Stomach (tissue), 9 donors: ENCODE data around the gene HNRNPLL. TPM values are rescaled to one million over a fixed set of nuclear protein-coding genes. Genes with fewer than 3 reads are reported as not detected.

Source experiments
- DNase-seq, 2 donors: peaks; one replicate each; pipeline versions ENCODE4 v3.0.0 to v3.0.0-alpha.2; 2013 to 2019
- H3K27ac ChIP-seq, 5 donors: fragments of 200-600 bp in 4 of 5; sonication (generic) in 4 of 5; one replicate each; pipeline ENCODE4 v1.5.1; 2013 to 2019; ENCODE audit warnings: mild to moderate bottlenecking in 1 of 5, moderate library complexity in 1 of 5
- H3K27me3 ChIP-seq, 3 donors: fragments of 200-600 bp; sonication (generic); one replicate each; pipeline ENCODE4 v1.5.1; 2017 to 2019; ENCODE audit warnings: mixed run types in 1 of 3
- H3K36me3 ChIP-seq, 4 donors: fragments of 200-600 bp; sonication (generic); 1 replicate in 3 of 4; 2 replicates in 1 of 4; pipeline ENCODE4 v1.5.1; 2016 to 2019
- H3K4me1 ChIP-seq, 4 donors: fragments of 200-600 bp; sonication (generic); one replicate each; pipeline ENCODE4 v1.5.1; 2016 to 2019
- H3K4me3 ChIP-seq, 4 donors: fragments of 200-600 bp; sonication (generic) in 3 of 4; one replicate each; pipeline ENCODE4 v1.5.1; 2016 to 2019; ENCODE audit warnings: mild to moderate bottlenecking in 1 of 4
- H3K9me3 ChIP-seq, 4 donors: fragments of 200-600 bp; sonication (generic); one replicate each; pipeline ENCODE4 v1.5.1; 2016 to 2019
- EP300 ChIP-seq: sonication (generic); formaldehyde crosslinking; IDR thresholded peaks from one replicate; pipeline ENCODE4 v1.6.1; 2017; ENCODE audit warnings: antibody characterized with exemption
- POLR2A ChIP-seq, 4 donors: fragments of 450-650 bp; IDR thresholded peaks; one replicate each; pipeline ENCODE4 v1.6.1; 2016; ENCODE audit warnings: antibody characterized with exemption in 4 of 4, control low read depth in 2 of 4, mild to moderate bottlenecking in 1 of 4, moderate library complexity in 1 of 4
- POLR2AphosphoS5 ChIP-seq, 3 donors: sonication (generic); formaldehyde crosslinking; IDR thresholded peaks; one replicate each; pipeline ENCODE4 v1.6.1; 2016; ENCODE audit warnings: antibody characterized with exemption in 3 of 3
- WGBS, 5 donors: extraction: QIAGEN DNeasy Blood & Tissue Kit in 3 of 5; methylation state at CpG; one replicate each; pipeline versions ENCODE4 v1.1.5 to v1.1.7; 2013 to 2018; 5-methylcytosine and 5-hydroxymethylcytosine counted together
- intact Hi-C: fragments of 100-400 bp; cut with DNase I; formaldehyde crosslinking; loops from one replicate; pipeline ENCODE4 v1.15.1; 2023; ENCODE audit warnings: low total_unique reads
- polyA plus RNA-seq, 3 donors: library from polyadenylated mRNA; stranded (reverse); fragments of 200-250 nt; gene quantifications; one replicate each; pipeline ENCODE4 v1.2.3, GENCODE V29; 2013
- total RNA-seq, 5 donors: library from RNA; depleted of rRNA; stranded (reverse); fragments of >200 nt; gene quantifications; one replicate each; pipeline versions ENCODE4 v1.1.0 to v1.2.3, GENCODE V29; 2014 to 2016
- TF ChIP-seq, protein P1 (sequence below), 7 experiments: fragments of 450-650 bp in 4 of 7; fragments of 200-600 bp in 3 of 7; sonication (generic) in 3 of 7; IDR thresholded peaks; one replicate each; pipeline ENCODE4 v1.5.1; 2016 to 2019; ENCODE audit warnings: antibody characterized with exemption in 7 of 7, control low read depth in 2 of 7, mild to moderate bottlenecking in 1 of 7
- donor health status: healthy with polysubstance abuse.
- donor health status: Bipolar disorder and iron deficiency.
- donor health status: healthy.

HNRNPLL gene
- total and polyA plus RNA-seq, 8 donors, result 12.2 to 97.9 (median 25.7) TPM

DNA sequence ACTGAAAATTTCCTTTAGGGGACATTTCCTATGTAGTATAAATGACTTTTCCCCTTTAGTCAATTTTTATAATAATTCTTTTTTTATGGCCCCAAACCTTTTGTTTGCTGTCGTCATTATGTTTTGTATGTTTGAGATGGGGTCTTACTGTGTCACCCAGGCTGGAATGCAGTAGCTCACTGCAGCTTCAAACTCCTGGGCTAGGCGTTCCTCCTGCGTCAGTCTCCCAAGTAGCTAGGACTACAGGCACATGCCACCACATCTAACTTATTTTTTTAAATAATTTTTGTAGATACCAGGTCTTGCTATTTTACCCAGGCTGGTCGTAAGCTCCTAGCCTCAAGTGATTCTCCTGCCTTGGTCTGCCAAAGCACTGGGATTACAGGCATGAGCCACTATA, 32.4 kb upstream of the HNRNPLL start:
- 87 to 94% (median 90%) methylated on average over 4 of the region's 4 CpGs for WGBS, 5 donors
- Histone ChIP-seq H3K9me3 (no peaks in the 10 kb centered on the region), H3K27me3 (no peaks in the 10 kb centered on the region), H3K4me1 (no peaks in the 10 kb centered on the region), H3K27ac (no peak overlapping the region), H3K36me3 (no peaks in the 10 kb centered on the region), H3K4me3 (no peak overlapping the region)
- DNase-seq, result no peak
- intact Hi-C loops, result no loop called here
- TF ChIP-seq EP300 (no peak), POLR2AphosphoS5 (IDR thresholded peaks at IDR 0.05) (no peak), POLR2A (IDR thresholded peaks at IDR 0.05) (no peak)
- TF ChIP-seq, protein P1, sequence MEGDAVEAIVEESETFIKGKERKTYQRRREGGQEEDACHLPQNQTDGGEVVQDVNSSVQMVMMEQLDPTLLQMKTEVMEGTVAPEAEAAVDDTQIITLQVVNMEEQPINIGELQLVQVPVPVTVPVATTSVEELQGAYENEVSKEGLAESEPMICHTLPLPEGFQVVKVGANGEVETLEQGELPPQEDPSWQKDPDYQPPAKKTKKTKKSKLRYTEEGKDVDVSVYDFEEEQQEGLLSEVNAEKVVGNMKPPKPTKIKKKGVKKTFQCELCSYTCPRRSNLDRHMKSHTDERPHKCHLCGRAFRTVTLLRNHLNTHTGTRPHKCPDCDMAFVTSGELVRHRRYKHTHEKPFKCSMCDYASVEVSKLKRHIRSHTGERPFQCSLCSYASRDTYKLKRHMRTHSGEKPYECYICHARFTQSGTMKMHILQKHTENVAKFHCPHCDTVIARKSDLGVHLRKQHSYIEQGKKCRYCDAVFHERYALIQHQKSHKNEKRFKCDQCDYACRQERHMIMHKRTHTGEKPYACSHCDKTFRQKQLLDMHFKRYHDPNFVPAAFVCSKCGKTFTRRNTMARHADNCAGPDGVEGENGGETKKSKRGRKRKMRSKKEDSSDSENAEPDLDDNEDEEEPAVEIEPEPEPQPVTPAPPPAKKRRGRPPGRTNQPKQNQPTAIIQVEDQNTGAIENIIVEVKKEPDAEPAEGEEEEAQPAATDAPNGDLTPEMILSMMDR (IDR thresholded peaks at IDR 0.05), result no peak

DNA sequence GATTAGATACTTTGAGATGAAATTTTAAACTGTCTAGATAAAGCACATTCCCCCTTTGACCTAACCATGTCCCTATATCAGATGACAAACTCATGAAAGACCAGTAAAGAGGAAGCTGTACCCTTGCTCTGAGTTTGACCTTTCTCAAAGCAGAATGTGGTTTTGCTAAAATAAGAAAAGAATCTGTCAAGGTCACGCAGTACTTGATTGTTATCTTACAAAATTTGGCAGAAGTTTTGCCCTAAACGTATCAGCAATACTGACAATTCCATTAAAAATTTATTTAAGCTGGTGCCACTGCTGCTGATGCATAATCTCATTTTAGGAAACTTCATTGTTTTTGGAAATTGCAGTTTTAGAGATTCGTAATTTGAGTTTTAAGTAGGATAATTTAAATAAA, 32.0 kb upstream of the HNRNPLL start:
- no peaks in the 10 kb centered on the region for H3K27me3 ChIP-seq
- 43 to 51% (median 46%) methylated on average over 3 of the region's 3 CpGs for WGBS, 5 donors
- TF ChIP-seq EP300, result no peak
- TF ChIP-seq, protein P1 (IDR thresholded peaks at IDR 0.05), result no peak
- H3K36me3 ChIP-seq, result no peaks in the 10 kb centered on the region
- H3K9me3 ChIP-seq, result no peaks in the 10 kb centered on the region
- no peak overlapping the region for H3K27ac ChIP-seq
- no peak for DNase-seq
- intact Hi-C loops, result no loop called here
- no peaks in the 10 kb centered on the region for H3K4me1 ChIP-seq
- H3K4me3 ChIP-seq, result no peak overlapping the region

DNA sequence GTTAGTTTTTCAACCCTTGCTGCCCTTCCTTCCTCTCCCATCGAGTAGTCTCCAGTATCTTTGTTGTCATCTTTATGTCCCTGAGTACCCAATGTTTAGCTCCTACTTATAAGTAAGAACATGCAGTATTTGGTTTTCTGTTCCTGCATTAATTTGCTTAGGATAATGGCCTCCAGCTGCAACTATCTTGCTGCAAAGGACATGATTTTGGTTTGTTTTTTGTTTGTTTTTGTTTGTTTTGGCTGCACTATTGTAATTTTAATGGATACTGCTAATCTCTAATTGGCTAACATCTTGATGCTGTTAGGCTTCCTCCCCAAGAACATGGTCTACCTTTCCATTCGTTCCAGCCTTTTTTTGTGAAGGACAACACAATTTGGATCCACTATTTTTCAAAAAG, 31.2 kb upstream of the HNRNPLL start:
- intact Hi-C loops, result no loop called here
- H3K4me3 ChIP-seq, result no peak overlapping the region
- no peak for TF ChIP-seq POLR2AphosphoS5 (IDR thresholded peaks at IDR 0.05)
- no peak for TF ChIP-seq POLR2A (IDR thresholded peaks at IDR 0.05)
- TF ChIP-seq, protein P1 (IDR thresholded peaks at IDR 0.05), result no peak
- TF ChIP-seq EP300, result no peak
- H3K4me1 ChIP-seq, result no peaks in the 10 kb centered on the region
- no peaks in the 10 kb centered on the region for H3K27me3 ChIP-seq
- DNase-seq, result no peak
- 48 to 67% (median 54%) methylated on average over 2 of the region's 2 CpGs for WGBS, 5 donors
- H3K36me3 ChIP-seq, result no peaks in the 10 kb centered on the region
- H3K27ac ChIP-seq, result no peak overlapping the region
- H3K9me3 ChIP-seq, result no peaks in the 10 kb centered on the region

DNA sequence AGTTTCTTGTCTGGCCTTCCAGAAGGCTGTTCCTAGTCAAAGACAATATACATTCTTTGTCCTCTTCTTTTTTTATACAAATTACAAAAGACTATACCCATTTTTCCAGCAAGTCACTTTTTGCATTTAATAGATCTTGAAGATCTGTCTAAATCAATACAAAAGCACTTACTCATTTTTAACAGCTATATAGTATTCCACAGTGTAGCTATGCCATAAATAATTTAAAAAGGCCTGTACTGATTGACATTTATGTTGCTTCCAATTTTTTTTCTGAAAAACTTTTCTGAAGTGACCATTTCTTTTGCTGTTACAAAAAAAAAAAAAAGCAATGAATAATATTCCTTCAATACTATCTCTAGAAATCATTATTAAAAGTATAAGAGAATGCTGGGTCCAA, 30.3 kb upstream of the HNRNPLL start:
- Histone ChIP-seq H3K27me3 (no peaks in the 10 kb centered on the region), H3K9me3 (no peaks in the 10 kb centered on the region), H3K4me3 (no peak overlapping the region), H3K36me3 (no peaks in the 10 kb centered on the region), H3K4me1 (no peaks in the 10 kb centered on the region), H3K27ac (no peak overlapping the region)
- intact Hi-C loops, result no loop called here
- TF ChIP-seq POLR2A (IDR thresholded peaks at IDR 0.05) (no peak), EP300 (no peak), POLR2AphosphoS5 (IDR thresholded peaks at IDR 0.05) (no peak)
- TF ChIP-seq, protein P1 (IDR thresholded peaks at IDR 0.05), result no peak
- no peak for DNase-seq
